ENCODE measurements around the gene E2F8.
"Not testable (repeated sequence)": the region's sequence is repeated elsewhere in the genome, so short reads cannot be mapped to it uniquely, and the experiment has no call there.

The E2F8 gene

GRCh38 chr11:19240420-19241259, at the start of gene E2F8:
TSS of gene E2F8 (minus strand) at chr11:19240945. CDS start at chr11:19240121, 824 bp downstream.
- DNase-seq = peak; percentile 75

- no peak for DNase-seq
Measured at GRCh38 chr11:19290356-19290755, 49.6 kb upstream of the E2F8 start.

GRCh38 chr11:19288256-19288655, 47.5 kb upstream of the E2F8 start:
- DNase-seq = no peak

- DNase-seq = no peak
Measured at GRCh38 chr11:19286411-19286810, 45.7 kb upstream of the E2F8 start.

GRCh38 chr11:19284881-19285280, 44.1 kb upstream of the E2F8 start:
- DNase-seq = no peak

- DNase-seq = no peak
Measured at GRCh38 chr11:19283991-19284390, 43.2 kb upstream of the E2F8 start.

GRCh38 chr11:19281555-19281954, 40.8 kb upstream of the E2F8 start:
- no peak for DNase-seq

- DNase-seq = no peak
Measured at GRCh38 chr11:19281041-19281440, 40.3 kb upstream of the E2F8 start.

GRCh38 chr11:19279451-19279850, 38.7 kb upstream of the E2F8 start:
- no peak for DNase-seq

GRCh38 chr11:19276859-19277808, 36.4 kb upstream of the E2F8 start:
- DNase-seq = no peak

- no peak for DNase-seq
Measured at GRCh38 chr11:19275496-19275895, 34.8 kb upstream of the E2F8 start.

- DNase-seq = not testable (repeated sequence)
Measured at GRCh38 chr11:19273219-19273618, 32.5 kb upstream of the E2F8 start.

GRCh38 chr11:19268909-19269308, 28.2 kb upstream of the E2F8 start:
- DNase-seq = no peak

GRCh38 chr11:19267567-19267966, 26.8 kb upstream of the E2F8 start:
- no peak for DNase-seq

- no peak for DNase-seq
Measured at GRCh38 chr11:19263333-19263732, 22.6 kb upstream of the E2F8 start.

- peak; percentile 29 for DNase-seq
Measured at GRCh38 chr11:19259487-19260345, 19.0 kb upstream of the E2F8 start.

GRCh38 chr11:19258641-19259230, 18.0 kb upstream of the E2F8 start:
- DNase-seq = no peak

- DNase-seq = not testable (repeated sequence)
Measured at GRCh38 chr11:19254441-19254840, 13.7 kb upstream of the E2F8 start.

GRCh38 chr11:19253817-19254216, 13.1 kb upstream of the E2F8 start:
- no peak for DNase-seq

- no peak for DNase-seq
Measured at GRCh38 chr11:19253153-19253745, 12.5 kb upstream of the E2F8 start.

GRCh38 chr11:19252394-19253152, 11.8 kb upstream of the E2F8 start:
- DNase-seq = no peak

All from activated effector memory CD4-positive, alpha-beta T cell treated with Interleukin-2 at 50 U/mL for 16 hours (primary cell).